B cell (primary cell): ENCODE results near the gene GTF3C5.

Experiments
- EZH2 ChIP-seq: IDR thresholded peaks from 2 replicates; pipeline ENCODE4 v1.6.1; 2012; ENCODE audit warnings: borderline replicate concordance, low read depth, mild to moderate bottlenecking, moderate library complexity, low read length; ENCODE audit not compliant: insufficient read depth, poor library complexity, severe bottlenecking
- TF ChIP-seq, protein P1 (sequence below): fragments of 200-600 bp; IDR thresholded peaks from one replicate; pipeline ENCODE4 v1.8.0; 2022; ENCODE audit warnings: antibody characterized with exemption, mild to moderate bottlenecking

DNA sequence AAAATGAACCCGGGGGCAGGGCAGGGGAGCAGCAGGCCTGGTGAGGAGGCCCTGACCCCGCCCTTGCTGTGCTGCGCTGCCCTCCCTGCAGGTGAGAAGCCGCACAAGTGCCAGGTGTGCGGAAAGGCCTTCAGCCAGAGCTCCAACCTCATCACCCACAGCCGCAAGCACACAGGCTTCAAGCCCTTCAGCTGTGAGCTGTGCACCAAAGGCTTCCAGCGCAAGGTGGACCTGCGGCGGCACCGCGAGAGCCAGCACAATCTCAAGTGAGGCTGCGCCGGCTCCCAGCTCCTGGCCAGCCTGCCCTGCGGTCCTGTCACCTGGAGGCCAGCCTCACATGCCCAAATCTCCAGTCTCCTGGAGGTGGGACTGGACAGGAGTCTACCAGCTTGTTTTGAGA is 40.0 kb upstream of the GTF3C5 start:
- TF ChIP-seq EZH2: no peak
- TF ChIP-seq, protein P1, sequence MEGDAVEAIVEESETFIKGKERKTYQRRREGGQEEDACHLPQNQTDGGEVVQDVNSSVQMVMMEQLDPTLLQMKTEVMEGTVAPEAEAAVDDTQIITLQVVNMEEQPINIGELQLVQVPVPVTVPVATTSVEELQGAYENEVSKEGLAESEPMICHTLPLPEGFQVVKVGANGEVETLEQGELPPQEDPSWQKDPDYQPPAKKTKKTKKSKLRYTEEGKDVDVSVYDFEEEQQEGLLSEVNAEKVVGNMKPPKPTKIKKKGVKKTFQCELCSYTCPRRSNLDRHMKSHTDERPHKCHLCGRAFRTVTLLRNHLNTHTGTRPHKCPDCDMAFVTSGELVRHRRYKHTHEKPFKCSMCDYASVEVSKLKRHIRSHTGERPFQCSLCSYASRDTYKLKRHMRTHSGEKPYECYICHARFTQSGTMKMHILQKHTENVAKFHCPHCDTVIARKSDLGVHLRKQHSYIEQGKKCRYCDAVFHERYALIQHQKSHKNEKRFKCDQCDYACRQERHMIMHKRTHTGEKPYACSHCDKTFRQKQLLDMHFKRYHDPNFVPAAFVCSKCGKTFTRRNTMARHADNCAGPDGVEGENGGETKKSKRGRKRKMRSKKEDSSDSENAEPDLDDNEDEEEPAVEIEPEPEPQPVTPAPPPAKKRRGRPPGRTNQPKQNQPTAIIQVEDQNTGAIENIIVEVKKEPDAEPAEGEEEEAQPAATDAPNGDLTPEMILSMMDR: no peak
